Body of pancreas (tissue), 4 donors: ENCODE measurements around the gene FOXL3.

Source experiments
- POLR2A ChIP-seq, 3 donors: fragments of 450-650 bp; IDR thresholded peaks; one replicate each; pipeline ENCODE4 v1.6.1; 2016; ENCODE audit warnings: antibody characterized with exemption in 3 of 3, mild to moderate bottlenecking in 2 of 3
- TF ChIP-seq, protein P1 (sequence below), 7 experiments: fragments of 450-650 bp in 4 of 7; fragments of 200-600 bp in 3 of 7; sonication (generic) in 3 of 7; IDR thresholded peaks; one replicate each; pipeline ENCODE4 v1.5.1; 2016 to 2019; ENCODE audit warnings: antibody characterized with exemption in 7 of 7

DNA sequence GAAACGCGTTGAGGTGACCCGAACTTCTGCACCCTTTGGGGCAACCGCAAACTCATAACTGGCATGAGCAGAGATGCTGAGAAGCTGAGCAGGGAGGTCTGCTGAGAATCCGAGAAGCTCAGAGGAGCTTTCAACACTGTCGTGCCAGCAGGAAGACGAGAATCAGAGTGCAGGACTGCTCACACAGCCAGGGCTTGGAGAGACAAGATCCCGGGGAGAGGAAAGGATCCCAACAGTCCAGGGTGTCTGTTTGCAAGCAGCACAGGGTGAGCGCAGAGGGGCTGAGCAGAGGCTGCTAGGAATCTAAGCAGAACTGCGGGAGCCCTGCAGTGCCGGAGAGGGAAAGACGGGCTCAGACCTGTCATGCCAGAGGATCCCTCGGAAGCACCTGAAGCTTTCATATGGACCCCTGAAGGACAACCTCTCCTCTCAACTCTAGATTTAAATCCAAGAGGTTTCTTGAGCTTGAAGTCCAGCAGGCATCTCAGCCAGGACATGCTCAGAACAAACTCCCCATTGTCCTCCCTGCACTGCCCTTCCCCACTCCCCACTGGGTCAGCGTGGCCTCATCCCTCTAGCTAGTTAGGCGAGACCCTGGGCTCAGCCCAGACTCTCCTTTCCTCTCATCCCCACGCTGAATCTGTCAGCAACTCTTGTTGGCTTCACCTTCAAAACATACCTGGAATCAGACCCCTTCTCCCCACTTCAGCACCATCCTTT lies 40.7 kb downstream of the FOXL3 start:
- TF ChIP-seq, protein P1, sequence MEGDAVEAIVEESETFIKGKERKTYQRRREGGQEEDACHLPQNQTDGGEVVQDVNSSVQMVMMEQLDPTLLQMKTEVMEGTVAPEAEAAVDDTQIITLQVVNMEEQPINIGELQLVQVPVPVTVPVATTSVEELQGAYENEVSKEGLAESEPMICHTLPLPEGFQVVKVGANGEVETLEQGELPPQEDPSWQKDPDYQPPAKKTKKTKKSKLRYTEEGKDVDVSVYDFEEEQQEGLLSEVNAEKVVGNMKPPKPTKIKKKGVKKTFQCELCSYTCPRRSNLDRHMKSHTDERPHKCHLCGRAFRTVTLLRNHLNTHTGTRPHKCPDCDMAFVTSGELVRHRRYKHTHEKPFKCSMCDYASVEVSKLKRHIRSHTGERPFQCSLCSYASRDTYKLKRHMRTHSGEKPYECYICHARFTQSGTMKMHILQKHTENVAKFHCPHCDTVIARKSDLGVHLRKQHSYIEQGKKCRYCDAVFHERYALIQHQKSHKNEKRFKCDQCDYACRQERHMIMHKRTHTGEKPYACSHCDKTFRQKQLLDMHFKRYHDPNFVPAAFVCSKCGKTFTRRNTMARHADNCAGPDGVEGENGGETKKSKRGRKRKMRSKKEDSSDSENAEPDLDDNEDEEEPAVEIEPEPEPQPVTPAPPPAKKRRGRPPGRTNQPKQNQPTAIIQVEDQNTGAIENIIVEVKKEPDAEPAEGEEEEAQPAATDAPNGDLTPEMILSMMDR (IDR thresholded peaks at IDR 0.05) = no peak
- TF ChIP-seq POLR2A (IDR thresholded peaks at IDR 0.05) = no peak
